Measurements from ENCODE around the gene FOXE3.

FOXE3 gene

DNA sequence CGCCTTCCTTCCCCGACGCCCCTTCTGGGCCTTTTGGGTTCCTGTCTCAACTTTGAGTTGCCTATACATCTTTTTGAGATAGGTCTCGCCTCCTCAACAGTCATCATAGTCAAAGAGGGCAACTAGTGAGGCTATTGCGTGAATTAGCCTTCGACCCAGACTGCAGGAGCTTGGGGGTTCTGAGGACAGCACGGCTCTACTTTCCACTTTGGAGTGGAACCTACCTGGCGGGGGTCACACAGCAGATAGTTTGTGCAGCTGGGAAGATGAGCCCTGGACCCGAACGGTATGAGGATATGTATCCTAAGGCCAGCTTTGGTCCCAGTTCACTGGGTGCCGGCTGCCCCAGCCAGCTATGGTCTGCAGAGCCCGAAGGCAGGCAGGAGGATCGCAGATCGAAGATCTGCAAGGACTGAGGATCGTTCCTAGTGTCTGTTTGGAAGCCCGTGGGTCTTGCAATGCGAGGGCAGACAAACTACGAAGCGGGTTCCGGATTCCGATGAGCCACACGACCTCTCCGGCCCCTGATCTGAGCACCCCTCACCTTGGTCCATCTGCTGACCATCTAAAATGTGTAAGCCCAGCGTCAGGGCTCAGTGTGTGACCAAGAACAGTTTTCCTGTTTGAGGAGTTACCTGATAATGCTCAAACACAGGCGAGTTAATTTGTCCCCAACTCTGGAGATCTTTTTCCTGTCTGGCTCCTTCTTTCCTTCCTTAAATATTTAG, 29.9 kb downstream of the FOXE3 start:
- Histone ChIP-seq H3F3A (ENCODE audit: insufficient read depth, low read length) (no peaks in the 10 kb centered on the region), H3K9me3 (replicated peaks; ENCODE audit: insufficient read depth, low read length) (no peaks in the 10 kb centered on the region), H4K20me1 (ENCODE audit: insufficient read depth, low read length) (no peaks in the 10 kb centered on the region), H3K4me1 (ENCODE audit: low read length) (no peaks in the 10 kb centered on the region), H3K27me3 (replicated peaks; ENCODE audit: insufficient read depth, low read length) (peaks cover 34% of the 10 kb centered on the region), H3K36me3 (replicated peaks; ENCODE audit: insufficient read depth, low read length) (no peaks in the 10 kb centered on the region), H3K9me2 (replicated peaks; ENCODE audit: insufficient read depth, low read length) (no peaks in the 10 kb centered on the region), H3K79me2 (ENCODE audit: low read length) (no peaks in the 10 kb centered on the region), H3K4me2 (ENCODE audit: low read depth, low read length) (no peak overlapping the region), H3K9ac (ENCODE audit: low read length) (no peak overlapping the region), H3K4me3 (ENCODE audit: low read length) (no peak overlapping the region), H2AFZ (ENCODE audit: low read length) (no peak overlapping the region), H3K27ac (ENCODE audit: low read length) (no peak overlapping the region)
- DNase-seq, result no peak
- no peak for TF ChIP-seq EZH2phosphoT487 (IDR thresholded peaks at IDR 0.05; ENCODE audit: low read length)
- no peak for TF ChIP-seq EZH2 (optimal IDR thresholded peaks at IDR 0.05; ENCODE audit: low read depth, low read length)
- TF ChIP-seq, protein P1, sequence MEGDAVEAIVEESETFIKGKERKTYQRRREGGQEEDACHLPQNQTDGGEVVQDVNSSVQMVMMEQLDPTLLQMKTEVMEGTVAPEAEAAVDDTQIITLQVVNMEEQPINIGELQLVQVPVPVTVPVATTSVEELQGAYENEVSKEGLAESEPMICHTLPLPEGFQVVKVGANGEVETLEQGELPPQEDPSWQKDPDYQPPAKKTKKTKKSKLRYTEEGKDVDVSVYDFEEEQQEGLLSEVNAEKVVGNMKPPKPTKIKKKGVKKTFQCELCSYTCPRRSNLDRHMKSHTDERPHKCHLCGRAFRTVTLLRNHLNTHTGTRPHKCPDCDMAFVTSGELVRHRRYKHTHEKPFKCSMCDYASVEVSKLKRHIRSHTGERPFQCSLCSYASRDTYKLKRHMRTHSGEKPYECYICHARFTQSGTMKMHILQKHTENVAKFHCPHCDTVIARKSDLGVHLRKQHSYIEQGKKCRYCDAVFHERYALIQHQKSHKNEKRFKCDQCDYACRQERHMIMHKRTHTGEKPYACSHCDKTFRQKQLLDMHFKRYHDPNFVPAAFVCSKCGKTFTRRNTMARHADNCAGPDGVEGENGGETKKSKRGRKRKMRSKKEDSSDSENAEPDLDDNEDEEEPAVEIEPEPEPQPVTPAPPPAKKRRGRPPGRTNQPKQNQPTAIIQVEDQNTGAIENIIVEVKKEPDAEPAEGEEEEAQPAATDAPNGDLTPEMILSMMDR (IDR thresholded peaks at IDR 0.05; ENCODE audit: low read length), result no peak

DNA sequence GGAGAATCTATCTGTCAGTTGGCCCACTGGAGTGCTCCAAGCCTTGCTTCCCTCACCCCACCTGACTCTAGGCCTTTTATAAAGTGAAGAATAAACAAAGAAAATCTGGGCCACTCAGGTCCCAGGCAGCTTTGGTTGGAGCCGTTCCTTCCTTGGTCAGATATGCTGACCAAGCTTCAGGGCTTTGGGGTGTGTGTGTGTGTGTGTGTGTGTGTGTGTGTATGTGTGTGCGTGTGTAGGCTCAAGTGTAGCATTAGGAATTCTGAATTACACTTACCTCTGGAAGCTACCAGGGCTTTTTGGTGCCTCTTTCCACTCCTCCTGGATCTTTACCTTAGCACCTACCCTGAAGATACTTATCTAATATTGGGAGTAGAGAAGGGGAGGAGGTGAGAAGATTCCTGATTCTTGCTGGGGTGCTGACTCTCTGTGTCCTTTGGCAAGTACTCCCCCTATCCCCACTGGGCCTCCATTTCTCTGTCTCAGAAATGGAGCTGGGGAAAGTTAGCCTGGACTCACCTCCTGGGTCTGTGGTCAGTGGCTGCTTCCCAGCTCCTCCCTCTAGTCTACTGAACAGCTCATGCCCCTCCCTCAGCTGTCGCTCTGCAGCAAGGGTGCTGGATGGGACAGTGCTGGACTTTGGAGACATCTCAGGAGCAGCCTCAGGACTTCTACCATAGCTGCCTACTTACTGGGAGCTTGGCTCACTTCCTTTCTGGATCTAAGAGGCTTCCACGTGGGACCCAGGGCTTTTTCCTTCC, 32.6 kb downstream of the FOXE3 start:
- no peaks in the 10 kb centered on the region for H3K9me2 ChIP-seq (replicated peaks; ENCODE audit: insufficient read depth, low read length)
- no peak overlapping the region for H3K9ac ChIP-seq (ENCODE audit: low read length)
- no peaks in the 10 kb centered on the region for H3K4me1 ChIP-seq (ENCODE audit: low read length)
- no peak overlapping the region for H3K4me3 ChIP-seq (ENCODE audit: low read length)
- peaks cover 27% of the 10 kb centered on the region for H3K27me3 ChIP-seq (replicated peaks; ENCODE audit: insufficient read depth, low read length)
- TF ChIP-seq, protein P1 (IDR thresholded peaks at IDR 0.05; ENCODE audit: low read length), result no peak
- TF ChIP-seq EZH2 (optimal IDR thresholded peaks at IDR 0.05; ENCODE audit: low read depth, low read length) (no peak), EZH2phosphoT487 (IDR thresholded peaks at IDR 0.05; ENCODE audit: low read length) (no peak)
- H4K20me1 ChIP-seq (ENCODE audit: insufficient read depth, low read length), result no peaks in the 10 kb centered on the region
- no peak for DNase-seq
- H3K4me2 ChIP-seq (ENCODE audit: low read depth, low read length), result no peak overlapping the region
- no peaks in the 10 kb centered on the region for H3K36me3 ChIP-seq (replicated peaks; ENCODE audit: insufficient read depth, low read length)
- H3K9me3 ChIP-seq (replicated peaks; ENCODE audit: insufficient read depth, low read length), result no peaks in the 10 kb centered on the region
- H2AFZ ChIP-seq (ENCODE audit: low read length), result no peak overlapping the region
- no peaks in the 10 kb centered on the region for H3K79me2 ChIP-seq (ENCODE audit: low read length)
- H3F3A ChIP-seq (ENCODE audit: insufficient read depth, low read length), result no peaks in the 10 kb centered on the region
- no peak overlapping the region for H3K27ac ChIP-seq (ENCODE audit: low read length)

DNA sequence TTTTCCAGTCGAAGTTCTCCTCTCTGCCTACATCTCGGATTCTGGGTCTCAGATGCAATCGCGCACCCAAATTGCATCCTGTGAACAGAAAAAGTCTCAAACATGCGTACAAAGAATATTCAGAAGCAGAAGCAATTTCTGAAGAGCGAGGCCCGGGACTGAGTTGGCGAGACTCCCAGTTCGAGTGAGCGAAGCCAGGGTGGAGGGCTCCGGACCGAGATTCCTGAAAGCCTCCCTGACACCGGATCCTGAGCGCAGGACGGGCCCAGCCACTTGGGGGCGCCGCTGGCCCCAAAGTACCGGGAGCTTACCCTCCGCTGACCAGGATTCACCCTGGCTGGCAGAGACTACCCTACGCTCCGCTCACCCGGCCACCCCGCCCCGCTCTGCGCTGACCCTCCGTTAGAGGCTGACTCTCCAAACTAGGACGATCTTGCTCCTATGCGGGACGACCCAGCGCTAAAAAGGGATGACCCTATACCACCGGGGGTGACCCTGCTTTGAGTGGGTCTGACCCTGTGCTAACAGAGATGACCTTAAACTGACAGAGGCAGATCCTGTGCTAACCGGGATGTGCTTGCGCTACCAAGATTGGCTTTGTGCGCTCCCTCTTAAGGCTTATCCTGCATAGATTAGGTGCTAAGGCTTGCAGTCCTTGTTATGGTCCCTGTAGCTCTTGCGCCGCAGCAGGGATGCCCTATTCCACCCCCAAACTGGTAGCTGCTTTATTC, 33.9 kb downstream of the FOXE3 start:
- Histone ChIP-seq H2AFZ (ENCODE audit: low read length) (no peak overlapping the region), H3K36me3 (replicated peaks; ENCODE audit: insufficient read depth, low read length) (no peaks in the 10 kb centered on the region)

More for the DNA sequence above, 33.9 kb downstream of the FOXE3 start:
- Histone ChIP-seq H3K4me3 (ENCODE audit: low read length) (no peak overlapping the region), H3K9me2 (replicated peaks; ENCODE audit: insufficient read depth, low read length) (no peaks in the 10 kb centered on the region), H3K27me3 (replicated peaks; ENCODE audit: insufficient read depth, low read length) (peaks cover 25% of the 10 kb centered on the region), H3K4me1 (ENCODE audit: low read length) (no peaks in the 10 kb centered on the region), H4K20me1 (ENCODE audit: insufficient read depth, low read length) (no peaks in the 10 kb centered on the region), H3K79me2 (ENCODE audit: low read length) (no peaks in the 10 kb centered on the region), H3F3A (ENCODE audit: insufficient read depth, low read length) (no peaks in the 10 kb centered on the region), H3K27ac (ENCODE audit: low read length) (no peak overlapping the region), H3K9me3 (replicated peaks; ENCODE audit: insufficient read depth, low read length) (no peaks in the 10 kb centered on the region), H3K9ac (ENCODE audit: low read length) (no peak overlapping the region), H3K4me2 (ENCODE audit: low read depth, low read length) (no peak overlapping the region)
- no peak for DNase-seq
- TF ChIP-seq, protein P1 (IDR thresholded peaks at IDR 0.05; ENCODE audit: low read length), result peak; percentile 30
- no peak for TF ChIP-seq EZH2 (optimal IDR thresholded peaks at IDR 0.05; ENCODE audit: low read depth, low read length)
